HG02571 (cell line): Measurements from ENCODE around the gene RHAG.
A peak's percentile ranks its signal among the peaks of the same experiment; 100 is the strongest.
"Not testable (repeated sequence)": the region's sequence is repeated elsewhere in the genome, so short reads cannot be mapped to it uniquely, and the experiment has no call there.

ENCODE experiments used
- ATAC-seq: cut with Tn5 transposase; IDR thresholded peaks from one replicate; pipeline ENCODE4 v1.9.1; 2021; ENCODE audit warnings: mild to moderate bottlenecking, moderate library complexity; ENCODE audit not compliant: unreplicated experiment

The RHAG gene

DNA sequence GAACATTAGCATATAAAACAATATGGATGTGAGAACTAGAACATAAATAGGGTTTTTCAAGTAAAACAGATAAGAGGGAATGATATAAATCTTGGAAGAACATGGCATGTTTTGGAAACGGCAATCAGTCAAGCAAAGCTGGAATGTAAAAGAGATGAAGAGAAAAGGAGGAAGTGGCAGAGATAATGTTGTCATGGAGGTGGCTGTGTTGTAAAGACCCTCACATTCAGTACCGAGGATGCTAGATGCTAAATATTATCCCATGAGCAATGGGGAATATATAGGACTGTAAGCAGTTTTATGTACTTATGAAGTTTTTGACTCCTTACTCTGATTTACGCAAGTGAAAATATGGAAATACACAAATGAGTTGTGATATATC lies 702 bp upstream of the RHAG start:
- no peak for ATAC-seq

DNA sequence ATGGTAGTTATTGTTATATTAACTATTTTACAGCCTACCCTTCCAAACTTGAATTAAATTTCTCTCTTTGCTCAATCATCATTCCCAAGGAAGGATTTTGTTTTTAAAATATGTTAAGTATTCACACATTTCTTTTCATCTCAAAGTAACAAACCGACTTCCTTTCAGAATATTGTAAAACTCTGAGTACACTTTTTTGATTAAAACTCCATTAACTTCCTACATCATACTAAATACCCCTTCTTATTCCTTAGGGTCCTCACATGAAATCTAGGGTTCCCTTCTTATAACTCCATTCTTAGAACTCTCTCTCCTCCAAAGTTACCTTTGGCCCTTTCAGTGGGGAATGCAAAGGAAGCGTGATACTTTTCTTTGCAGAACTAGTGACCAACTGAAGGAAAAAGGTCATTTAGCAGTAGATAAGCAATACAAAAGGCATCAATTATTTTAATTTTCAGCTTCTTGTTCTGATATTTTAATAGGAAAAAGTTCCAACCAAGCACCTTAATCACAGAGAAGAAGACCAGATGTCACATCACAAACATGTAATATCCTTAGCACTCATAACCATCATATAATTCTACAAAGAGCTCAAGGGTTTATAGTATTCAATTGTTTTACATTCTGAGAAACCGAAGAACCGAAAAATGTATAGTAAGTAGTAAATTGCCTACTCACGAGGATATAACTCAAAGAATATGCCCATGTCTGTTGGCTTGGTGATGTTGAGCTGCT lies 494 bp downstream of the RHAG start:
- no peak for ATAC-seq

DNA sequence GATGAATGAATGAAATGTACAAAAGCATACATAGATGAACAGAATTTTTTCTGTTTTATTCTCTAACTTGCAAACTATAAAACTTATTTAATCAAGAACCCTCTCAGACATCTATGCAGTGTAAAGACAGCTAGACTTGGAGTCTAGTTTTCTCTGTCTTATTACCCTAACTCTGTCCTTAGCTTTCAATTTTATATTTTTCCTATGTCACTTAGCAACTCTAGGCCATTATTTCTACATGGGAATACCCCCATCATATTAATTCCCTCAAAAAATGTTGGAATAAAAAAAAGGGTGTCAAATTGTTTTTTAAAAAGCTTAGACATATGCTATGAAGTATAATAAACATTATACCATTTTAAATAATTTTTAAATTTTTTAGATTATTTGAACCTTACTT lies 1.2 kb downstream of the RHAG start:
- no peak for ATAC-seq

DNA sequence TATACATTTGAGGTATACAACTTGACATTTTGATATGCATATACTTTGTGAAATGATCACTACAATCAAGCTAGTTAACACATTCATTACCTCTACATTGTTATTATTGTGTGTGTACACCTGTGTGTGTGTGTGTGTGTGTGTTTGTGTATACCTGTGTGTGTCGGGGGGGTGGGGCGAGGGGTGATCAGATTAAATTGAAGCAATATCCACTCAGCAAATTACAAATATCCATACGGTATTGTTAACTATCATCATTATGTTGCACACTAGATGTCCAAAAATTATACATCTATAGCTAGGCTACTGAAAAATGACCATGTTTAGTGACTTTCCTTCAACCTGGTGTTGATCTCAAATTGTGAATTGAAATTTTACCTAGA lies 1.8 kb downstream of the RHAG start:
- ATAC-seq: no peak

DNA sequence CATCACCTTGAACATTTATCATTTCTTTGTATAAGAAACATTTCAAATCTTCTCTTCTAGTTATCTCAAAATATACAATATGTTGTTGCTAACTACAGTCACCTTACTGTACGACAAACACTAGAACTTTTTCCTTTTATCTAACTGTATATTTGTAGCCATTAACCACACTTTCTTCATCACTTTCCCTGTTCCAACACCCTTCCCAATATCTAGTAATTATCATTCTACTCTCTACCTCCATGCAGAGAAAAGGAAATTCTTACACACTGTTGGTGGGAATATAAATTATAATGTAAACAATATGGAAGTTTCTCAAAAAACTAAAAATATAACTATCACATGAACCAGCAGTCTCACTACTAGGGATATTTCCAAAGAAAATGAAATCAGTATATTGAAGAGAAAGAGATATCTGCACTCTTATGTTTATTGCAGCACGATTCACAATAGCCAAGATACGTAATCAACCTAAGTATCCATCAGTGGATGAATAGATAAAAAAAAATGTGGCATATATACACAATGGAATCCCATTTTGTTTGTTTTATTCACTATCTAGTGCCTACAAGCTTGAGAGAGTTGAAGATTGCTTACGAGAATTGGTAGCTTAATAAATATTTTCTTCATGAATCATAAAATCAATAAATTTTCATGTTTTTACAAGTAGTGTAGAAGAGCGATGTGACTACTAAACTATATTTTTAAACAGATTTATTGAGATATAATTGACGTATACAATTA lies 2.4 kb downstream of the RHAG start:
- no peak for ATAC-seq

DNA sequence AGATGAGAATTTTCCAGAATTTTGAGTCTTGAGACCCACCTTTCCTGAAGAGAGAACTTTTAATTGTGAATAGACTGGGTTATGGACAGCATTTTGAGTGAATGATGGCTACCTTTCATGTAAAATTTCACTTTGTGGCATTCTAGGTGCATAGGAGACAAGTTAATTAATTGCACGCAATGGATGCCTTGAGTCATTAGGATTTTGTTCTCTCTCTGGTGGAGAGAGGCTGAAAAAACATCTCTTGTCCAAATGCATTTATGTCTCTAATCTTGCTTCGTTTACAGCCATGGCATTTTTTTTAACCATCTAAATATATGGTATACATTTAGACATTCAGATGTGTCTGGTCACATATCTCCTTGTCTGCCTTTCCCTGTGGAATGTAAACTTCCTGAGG lies 3.1 kb downstream of the RHAG start:
- no peak for ATAC-seq

DNA sequence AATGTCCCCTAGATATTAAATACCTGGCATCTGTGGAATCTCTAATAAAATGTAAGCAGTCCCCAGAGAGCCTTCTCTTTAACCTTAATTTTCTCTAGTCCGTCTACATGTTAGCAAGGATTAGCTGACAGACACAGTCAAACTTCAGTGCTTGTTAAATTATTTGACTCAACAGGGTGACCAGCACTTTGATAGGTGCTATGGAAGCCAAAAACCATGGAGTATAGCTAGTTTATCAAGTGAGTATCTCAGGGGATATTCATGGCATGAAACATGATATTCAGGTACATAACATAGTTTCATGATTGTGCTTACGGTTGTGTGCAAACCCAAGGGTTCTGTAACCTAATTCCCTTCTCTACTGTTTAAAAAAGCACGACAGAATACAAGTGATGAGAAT lies 3.9 kb downstream of the RHAG start:
- no peak for ATAC-seq

DNA sequence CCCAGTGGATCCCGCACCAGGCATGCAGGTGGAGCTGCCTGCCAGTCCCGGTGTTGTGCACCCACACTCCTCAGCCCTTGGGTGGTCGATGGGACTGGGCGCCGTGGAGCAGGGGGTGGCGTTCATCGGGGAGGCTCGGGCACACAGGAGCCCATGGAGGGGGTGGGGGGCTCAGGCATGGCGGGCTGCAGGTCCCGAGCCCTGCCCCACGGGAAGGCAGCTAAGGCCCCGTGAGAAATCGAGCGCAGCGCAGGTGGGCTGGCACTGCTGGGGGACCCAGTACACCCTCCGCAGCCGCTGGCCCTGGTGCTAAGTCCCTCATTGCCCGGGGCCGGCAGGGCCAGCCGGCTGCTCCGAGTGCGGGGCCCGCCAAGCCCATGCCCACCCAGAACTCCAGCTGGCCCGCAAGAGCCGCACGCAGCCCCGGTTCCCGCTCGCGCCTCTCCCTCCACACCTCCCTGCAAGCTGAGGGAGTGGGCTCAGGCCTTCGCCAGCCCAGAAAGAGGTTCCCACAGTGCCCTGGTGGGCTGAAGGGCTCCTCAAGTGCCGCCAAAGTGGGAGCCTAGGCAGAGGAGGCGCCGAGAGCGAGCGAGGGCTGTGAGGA lies 7.1 kb downstream of the RHAG start:
- not testable (repeated sequence) for ATAC-seq

DNA sequence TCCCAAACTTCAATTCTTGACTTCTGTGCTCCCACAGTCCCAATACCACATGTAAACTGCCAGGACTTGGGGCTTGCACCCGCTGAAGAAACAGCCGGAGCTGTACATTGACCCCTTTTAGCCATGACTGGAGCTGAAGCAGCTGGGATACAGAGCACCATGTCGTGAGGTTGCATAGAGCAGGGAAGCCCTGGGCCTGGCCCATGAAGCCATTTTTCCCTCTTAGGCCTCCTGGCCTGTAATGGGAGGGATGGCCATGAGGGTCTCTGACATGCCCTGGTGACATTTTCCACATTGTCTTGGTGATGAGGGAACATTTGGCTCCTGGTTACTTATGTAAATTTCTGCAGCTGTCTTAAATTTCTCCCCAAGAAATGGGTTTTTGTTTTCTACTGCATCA lies 9.8 kb downstream of the RHAG start:
- ATAC-seq: no peak

DNA sequence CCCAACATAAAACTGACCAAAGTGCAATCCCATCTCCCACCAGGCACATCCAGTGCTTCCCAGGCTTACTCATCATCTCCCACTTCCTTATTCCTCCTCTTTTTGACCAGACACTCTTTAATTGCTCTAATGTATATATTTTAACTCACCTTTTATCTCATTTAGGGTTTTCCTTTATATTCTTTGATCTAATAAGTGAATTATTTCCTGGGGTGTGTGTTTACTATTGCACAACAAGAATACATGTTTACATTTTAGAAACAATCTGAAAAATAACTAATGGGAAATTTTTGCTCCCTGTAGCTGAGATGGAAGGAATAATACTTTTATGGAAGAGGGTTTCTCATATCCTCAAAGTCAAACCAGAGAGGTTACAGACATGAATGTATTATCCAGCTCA lies 18.4 kb downstream of the RHAG start:
- no peak for ATAC-seq

DNA sequence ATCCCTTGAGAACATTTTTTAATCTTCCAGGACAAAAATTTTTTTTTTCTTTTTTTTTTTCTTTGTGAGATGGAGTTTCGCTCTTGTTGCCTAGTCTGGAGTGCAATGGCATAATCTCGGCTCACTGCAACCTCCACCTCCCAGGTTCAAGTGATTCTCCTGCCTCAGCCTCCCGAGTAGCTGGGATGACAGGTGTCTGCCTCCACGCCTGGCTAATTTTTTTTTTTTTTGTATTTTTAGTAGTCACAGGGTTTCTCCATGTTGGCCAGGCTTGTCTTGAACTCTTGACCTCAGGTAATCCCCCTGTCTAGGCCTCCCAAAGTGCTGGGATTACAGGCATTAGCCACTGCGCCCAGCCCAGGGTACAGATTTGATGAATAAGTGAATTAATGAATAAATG lies 22.5 kb downstream of the RHAG start:
- not testable (repeated sequence) for ATAC-seq

DNA sequence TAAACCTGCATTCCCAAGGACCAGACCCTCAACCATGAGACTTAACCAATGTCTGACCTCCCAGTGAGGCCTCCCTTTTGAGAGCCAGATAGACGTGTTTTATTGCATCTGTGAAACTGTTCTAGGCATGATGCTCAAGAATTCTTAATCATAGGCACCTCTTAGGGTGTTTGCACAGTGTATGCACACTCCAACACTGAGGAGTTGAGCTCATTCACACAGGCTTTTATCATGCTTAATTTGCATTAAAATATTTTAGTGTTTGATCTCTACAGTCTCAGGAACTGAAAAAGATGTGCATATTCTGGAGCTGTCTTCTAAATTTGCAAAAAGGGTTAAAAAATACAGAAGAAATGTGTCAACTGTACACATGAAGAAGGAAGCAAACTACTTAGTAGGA lies 27.4 kb downstream of the RHAG start:
- no peak for ATAC-seq

DNA sequence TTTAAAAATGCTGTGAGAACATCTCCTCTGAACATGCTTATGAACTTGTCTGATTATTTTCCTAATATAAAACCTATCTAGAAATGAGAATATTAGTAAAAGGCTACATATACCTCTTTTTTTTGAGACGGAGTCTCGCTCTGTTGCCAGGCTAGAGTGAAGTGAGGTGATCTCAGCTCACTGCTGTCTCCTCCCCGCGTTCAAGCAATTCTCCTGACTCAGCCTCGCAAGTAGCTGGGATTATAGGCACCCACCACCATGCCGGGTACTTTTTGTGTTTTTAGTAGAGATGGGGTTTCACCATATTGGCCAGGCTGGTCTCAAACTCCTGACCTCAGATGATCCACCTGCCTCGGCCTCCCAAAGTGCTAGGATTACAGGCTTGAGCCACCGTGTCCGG lies 28.4 kb downstream of the RHAG start:
- ATAC-seq: not testable (repeated sequence)

DNA sequence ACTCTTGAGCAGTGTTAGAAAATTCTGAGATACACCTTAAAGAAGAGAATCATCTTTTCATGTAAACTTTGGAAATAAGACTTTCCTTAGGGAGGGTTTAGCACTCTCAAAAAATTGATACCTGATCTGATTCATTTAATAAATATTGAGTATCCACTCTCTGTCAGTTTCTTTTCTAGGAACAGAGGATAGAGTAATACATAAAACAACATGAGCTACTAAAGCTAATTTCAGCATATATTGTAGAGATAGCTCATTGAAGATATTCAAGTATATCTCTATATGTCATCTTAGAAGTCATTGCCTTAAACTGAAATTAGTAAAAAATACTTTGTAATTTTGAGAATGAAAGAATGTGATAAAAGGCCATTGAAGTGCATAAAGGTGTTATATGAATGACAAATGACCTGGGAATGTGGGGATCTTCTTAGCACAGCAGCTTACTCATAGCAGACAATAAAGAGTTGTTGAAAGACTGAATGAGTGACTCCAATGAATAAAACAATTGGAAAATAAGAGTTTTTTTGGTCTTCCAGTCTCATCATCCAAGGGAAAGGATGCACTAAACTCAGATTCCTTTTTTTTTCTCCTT lies 29.2 kb downstream of the RHAG start:
- ATAC-seq: no peak

DNA sequence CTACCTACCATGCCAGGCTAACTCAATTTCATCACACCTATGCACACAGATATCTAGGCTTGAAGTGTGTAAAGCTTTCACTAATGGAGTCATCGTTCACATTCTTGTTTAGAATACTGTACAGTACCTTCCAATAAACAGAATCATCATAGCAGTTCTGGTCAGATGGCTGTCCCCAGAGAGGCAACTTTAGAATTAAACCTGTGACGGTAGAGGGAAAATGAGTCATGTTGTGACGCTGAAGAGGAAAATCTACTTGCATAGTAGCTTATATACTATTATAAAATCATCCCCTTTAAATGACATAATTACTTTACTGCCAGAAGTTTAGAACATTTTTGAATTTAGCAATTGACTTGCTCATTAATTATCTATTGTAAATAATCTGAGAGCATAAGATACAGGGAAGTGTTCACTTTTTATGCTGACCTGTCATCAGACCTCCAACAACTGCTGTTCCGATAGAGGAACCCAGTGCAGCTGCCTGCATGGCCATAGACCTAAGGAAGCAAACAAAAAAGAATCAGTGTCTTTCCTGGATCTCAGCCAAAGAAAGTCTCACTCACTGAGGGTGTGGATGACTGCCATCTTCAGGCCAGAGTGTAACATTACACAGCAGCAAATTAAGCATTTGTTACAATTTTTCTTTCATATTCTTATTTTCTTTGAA lies 29.8 kb downstream of the RHAG start:
- peak; percentile 90 for ATAC-seq

DNA sequence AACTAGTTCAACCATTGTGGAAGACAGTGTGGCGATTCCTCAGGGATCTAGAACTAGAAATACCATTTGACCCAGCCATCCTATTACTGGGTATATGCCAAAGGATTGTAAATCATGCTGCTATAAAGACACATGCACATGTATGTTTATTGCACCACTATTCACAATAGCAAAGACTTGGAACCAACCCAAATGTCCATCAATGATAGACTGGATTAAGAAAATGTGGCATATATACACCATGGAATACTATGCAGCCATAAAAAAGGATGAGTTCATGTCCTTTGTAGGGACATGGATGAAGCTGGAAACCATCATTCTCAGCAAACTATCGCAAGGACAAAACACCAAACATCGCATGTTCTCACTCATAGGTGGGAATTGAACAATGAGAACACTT lies 32.6 kb downstream of the RHAG start:
- ATAC-seq: not testable (repeated sequence)

DNA sequence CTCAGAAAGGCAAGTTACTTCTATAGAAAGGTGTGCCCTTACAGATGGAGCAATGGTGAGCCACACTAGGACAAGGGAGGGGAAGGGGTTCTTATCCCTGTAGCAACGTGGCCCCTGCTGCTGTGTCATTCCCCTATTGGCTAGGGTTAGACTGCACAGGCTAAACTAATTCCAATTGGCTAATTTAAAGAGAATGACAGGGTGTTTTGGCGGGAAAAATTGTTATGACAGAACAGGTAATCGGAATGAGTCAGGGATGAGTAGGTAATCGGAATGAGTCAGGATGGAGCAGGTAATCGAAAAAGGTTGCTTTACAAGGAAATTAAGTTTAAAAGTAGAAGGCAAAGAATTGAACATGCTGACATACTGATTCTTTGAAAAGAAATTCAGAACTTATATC lies 49.4 kb downstream of the RHAG start:
- not testable (repeated sequence) for ATAC-seq

DNA sequence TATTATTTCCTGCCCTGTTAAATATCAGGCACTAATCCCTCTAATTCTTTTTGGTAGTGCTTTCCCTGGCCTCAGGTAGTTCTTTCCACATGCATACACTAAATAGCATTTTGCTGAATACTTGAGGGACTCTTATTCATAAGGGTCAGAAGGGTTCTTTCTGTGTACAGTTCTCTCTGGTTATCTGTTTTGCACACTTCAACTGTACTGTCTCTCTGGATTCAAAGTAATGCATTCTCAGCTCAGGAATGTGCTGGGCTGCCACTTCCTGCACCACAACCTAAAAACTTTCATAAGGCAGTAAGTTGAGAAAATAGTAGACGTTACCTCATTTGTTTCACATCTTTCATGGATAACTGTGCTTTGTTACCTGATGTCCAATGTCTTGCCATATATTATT lies 54.1 kb downstream of the RHAG start:
- no peak for ATAC-seq

DNA sequence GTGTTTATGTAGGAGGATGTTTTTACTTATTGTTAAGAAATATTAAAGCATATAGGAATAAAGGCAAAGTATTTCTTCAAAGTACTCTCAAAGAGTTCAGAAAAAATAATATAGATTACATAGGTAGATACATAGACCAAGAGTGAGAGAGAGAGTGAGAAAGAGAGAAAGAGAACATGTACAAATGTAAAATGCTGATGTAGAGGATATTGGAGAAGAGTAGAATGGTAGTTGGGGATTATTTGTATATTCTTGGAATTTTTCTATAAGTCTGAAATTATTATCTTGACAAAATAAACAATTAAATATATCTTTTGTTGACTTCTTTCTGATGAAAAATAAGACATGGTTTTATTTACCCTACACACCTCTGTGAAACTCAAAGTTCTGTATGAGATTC lies 57.0 kb downstream of the RHAG start:
- ATAC-seq: no peak

DNA sequence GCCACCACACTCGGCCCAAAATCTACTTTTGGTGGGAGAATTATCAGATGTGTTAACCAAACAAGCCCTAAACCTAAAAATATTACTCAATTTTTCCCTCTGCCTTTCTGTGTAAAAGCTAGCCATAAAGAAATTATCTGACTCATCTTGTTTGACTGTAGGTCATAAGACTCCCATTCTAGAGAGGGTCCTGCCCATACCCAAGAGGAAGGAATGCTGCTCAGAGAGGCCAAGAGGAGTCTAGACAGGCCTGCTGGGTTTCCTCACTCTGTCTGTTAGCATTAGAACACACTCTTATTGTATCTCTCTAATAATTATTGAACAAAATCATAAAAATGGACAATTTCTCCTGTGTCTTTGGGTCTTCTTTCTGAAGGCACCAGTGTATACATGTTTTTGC lies 60.0 kb downstream of the RHAG start:
- no peak for ATAC-seq

DNA sequence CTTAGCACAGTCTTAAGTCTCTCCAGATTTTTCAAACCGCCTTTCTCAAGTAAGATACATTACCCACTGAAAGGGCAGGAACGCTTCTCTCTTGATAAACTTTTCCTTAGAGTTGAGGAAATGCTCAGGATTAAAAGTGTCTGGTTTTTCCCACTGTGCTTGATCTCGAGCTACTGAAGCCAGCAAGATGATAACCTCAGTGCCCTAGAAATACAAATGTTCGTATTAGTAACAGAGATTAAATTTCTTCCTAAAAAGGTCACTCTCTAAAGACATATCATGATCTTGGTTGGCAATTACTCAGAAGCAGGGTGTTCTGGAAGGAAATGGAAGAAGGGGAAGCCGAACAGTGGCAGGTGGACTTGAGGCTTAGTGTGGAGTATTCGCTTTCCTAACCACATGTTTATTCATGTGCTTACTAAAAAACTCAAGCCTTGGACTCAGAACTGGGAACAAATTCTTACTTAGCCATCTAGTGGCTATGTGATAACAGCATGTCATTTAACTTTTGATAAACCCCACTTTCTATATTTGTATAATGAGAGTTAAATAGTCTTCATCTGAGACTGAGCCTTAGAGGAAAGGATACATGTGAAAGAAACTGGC lies 66.1 kb downstream of the RHAG start:
- no peak for ATAC-seq
